Small intestine (tissue), 7 donors: ENCODE results near the gene CPSF3. TPM values are rescaled to one million over a fixed set of nuclear protein-coding genes. Genes with fewer than 3 reads are reported as not detected.

Experiments used
- DNase-seq, 2 donors: peaks; one replicate each; pipeline versions ENCODE4 v3.0.0 to v3.0.0-alpha.2; 2013
- FAIRE-seq: peaks from 2 replicates; lab custom pipeline; 2012; peaks lifted over from hg19 to GRCh38; lab: Jason Lieb, UNC
- H3K27ac ChIP-seq, 3 donors: one replicate each; pipeline ENCODE4 v1.5.1; 2013; ENCODE audit warnings: low read length in 2 of 3, mild to moderate bottlenecking in 2 of 3, control low read depth in 1 of 3, inconsistent platforms in 1 of 3, low read depth in 1 of 3, moderate library complexity in 1 of 3
- H3K27me3 ChIP-seq, 3 donors: one replicate each; pipeline ENCODE4 v1.6.1; 2013; ENCODE audit warnings: low read length in 3 of 3, inconsistent platforms in 1 of 3; ENCODE audit not compliant: control insufficient read depth in 3 of 3, insufficient read depth in 3 of 3
- H3K36me3 ChIP-seq, 3 donors: one replicate each; pipeline ENCODE4 v1.6.1; 2013; ENCODE audit warnings: low read length in 3 of 3, inconsistent platforms in 1 of 3, low read depth in 1 of 3, mild to moderate bottlenecking in 1 of 3, moderate library complexity in 1 of 3; ENCODE audit not compliant: control insufficient read depth in 3 of 3, insufficient read depth in 2 of 3
- H3K4me1 ChIP-seq, 3 donors: one replicate each; pipeline ENCODE4 v1.6.1; 2013; ENCODE audit warnings: low read length in 2 of 3, inconsistent platforms in 1 of 3, low read depth in 1 of 3, mild to moderate bottlenecking in 1 of 3, moderate library complexity in 1 of 3; ENCODE audit not compliant: control insufficient read depth in 3 of 3, insufficient read depth in 2 of 3
- H3K4me3 ChIP-seq, 3 donors: one replicate each; pipeline ENCODE4 v1.5.1; 2013; ENCODE audit warnings: low read length in 3 of 3, control low read depth in 1 of 3, inconsistent platforms in 1 of 3, low read depth in 1 of 3, mild to moderate bottlenecking in 1 of 3, moderate library complexity in 1 of 3
- H3K9me3 ChIP-seq, 2 donors: one replicate each; pipeline ENCODE4 v1.6.1; 2013; ENCODE audit warnings: low read depth in 1 of 2, low read length in 1 of 2; ENCODE audit not compliant: control insufficient read depth in 2 of 2, insufficient read depth in 1 of 2
- WGBS, 3 donors: extraction: QIAGEN DNeasy Blood & Tissue Kit; methylation state at CpG; one replicate each; pipeline ENCODE4 v1.1.7; 2013; 5-methylcytosine and 5-hydroxymethylcytosine counted together
- polyA plus RNA-seq, 4 donors: library from polyadenylated mRNA; stranded (reverse) in 3 of 4; unstranded in 1 of 4; fragments of 200-250 nt in 3 of 4; fragments of 120-200 nt in 1 of 4; gene quantifications; one replicate each; pipeline versions ENCODE4 v1.2.1 to v1.2.3, GENCODE V29; 2013
- donor health status: healthy with polysubstance abuse.
- donor health status: control.
- donor health status: control.
- donor health status: Bipolar disorder and iron deficiency.
- donor health status: healthy.

CPSF3 gene
- polyA plus RNA-seq, 4 donors: 11.1 to 34.8 (median 18.4) TPM

DNA sequence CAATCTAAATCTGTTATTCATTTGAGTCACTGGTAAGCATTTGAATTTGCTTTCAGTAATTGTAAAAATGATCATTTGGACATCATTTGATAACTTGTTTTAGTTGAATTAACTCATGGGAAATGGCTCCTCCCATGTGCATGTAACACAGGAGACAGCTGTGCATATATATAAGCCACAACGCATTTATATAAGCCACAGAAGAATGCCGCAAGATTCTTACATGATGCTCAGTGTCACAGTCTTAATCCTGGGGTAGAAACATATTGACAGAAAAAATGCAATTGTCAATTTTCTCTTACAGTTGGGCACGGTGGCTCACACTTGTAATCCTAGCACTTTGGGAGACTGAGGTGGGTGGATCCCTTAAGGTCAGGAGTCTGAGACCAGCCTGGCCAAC lies 37.6 kb downstream of the CPSF3 start:
- Histone ChIP-seq H3K4me1 (no peaks in the 10 kb centered on the region), H3K9me3 (no peaks in the 10 kb centered on the region), H3K36me3 (peaks cover 1 to 43% (median 4%) of the 10 kb centered on the region in 3 donors), H3K4me3 (no peak overlapping the region), H3K27me3 (no peaks in the 10 kb centered on the region), H3K27ac (no peak overlapping the region)
- no peak for FAIRE-seq
- DNase-seq: no peak
- WGBS, 3 donors: 92 to 95% (median 93%) methylated on average over 3 of the region's 3 CpGs

DNA sequence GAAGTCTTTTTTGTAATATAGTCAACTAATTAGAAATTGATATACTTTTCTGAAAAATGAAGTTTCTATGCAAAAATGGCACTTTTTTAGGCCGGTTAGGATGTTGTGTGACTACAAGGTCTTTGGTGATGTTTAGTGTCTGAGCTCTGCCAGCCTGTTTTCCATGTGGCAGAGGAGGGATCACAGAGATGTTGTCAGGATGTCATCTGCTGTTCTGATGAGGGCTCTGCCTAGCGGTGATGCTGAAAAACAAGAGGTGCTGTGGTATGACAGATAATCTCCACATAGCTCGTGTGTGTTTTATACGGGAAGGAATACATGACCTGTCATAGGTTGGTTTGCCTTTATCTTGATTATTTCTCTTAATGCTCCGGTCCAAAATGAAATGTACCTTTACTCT lies 38.9 kb downstream of the CPSF3 start:
- H3K4me3 ChIP-seq: no peak overlapping the region

DNA sequence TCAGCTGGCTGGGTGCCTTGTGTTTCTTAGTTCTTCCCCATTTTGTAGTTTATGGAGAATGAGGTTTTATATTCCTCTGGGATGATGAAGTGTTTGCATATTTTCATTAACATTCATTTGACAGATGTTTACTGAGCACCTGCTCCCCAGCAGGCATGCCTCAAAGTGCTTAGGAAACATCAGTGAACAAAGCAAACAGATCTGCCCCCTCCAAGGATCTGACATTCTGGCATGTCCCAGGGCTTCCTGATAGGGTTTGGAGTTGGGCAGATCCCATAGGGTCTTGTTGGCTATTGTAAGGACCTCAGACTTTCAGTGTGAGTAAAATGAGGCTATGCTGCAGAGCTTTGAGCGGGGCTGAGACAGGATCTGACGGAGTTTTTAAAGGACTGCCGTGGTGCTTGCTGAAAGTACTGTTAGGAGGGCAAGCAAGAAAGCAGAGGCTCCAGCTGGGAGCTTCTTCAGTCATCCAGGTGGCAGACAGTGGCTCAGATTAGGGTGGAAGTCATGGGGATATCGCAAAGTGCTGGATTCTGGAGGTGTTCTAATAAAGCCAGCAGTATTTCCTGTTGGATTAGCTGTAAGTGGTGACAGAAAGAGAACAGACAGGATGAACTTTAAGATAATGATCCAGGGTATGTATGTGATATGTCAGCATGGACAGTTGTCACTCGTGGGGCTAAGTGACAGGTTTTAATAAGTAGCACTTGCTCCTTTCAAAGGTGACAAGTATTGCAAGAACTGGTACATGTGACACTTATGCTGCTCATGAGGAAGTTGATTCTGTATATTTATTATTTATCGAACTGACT lies 39.6 kb downstream of the CPSF3 start:
- FAIRE-seq: no peak
- WGBS, 3 donors: 85 to 91% (median 87%) methylated on average over 6 of the region's 6 CpGs

More for the DNA sequence above, 38.9 kb downstream of the CPSF3 start:
- WGBS, 3 donors: 77 to 96% (median 91%) methylated on average over 5 of the region's 5 CpGs
- FAIRE-seq (no peak), DNase-seq (no peak)
- Histone ChIP-seq H3K4me1 (no peaks in the 10 kb centered on the region), H3K9me3 (no peaks in the 10 kb centered on the region), H3K27me3 (no peaks in the 10 kb centered on the region), H3K36me3 (peaks cover 1 to 46% (median 4%) of the 10 kb centered on the region in 3 donors), H3K27ac (no peak overlapping the region)

GRCh38 chr2:9463698-9464034 lies 40.2 kb downstream of the CPSF3 start:
- H3K9me3 ChIP-seq: no peaks in the 10 kb centered on the region
- WGBS, 3 donors: 64 to 77% (median 70%) methylated on average over 7 of the region's 7 CpGs
- H3K36me3 ChIP-seq: peaks cover 1 to 44% (median 8%) of the 10 kb centered on the region in 3 donors
- DNase-seq (no peak), FAIRE-seq (no peak)
- no peak overlapping the region for H3K27ac ChIP-seq
- H3K4me3 ChIP-seq: no peak overlapping the region
- H3K27me3 ChIP-seq: no peaks in the 10 kb centered on the region
- no peaks in the 10 kb centered on the region for H3K4me1 ChIP-seq

More for the DNA sequence above, 39.6 kb downstream of the CPSF3 start:
- DNase-seq: no peak
- Histone ChIP-seq H3K4me3 (no peak overlapping the region), H3K27ac (no peak overlapping the region), H3K36me3 (peaks cover 1 to 44% (median 8%) of the 10 kb centered on the region in 3 donors), H3K9me3 (no peaks in the 10 kb centered on the region), H3K4me1 (no peaks in the 10 kb centered on the region), H3K27me3 (no peaks in the 10 kb centered on the region)

GRCh38 chr2:9465170-9465569 lies 41.7 kb downstream of the CPSF3 start:
- FAIRE-seq: no peak
- Histone ChIP-seq H3K27ac (no peak overlapping the region), H3K4me1 (no peaks in the 10 kb centered on the region), H3K36me3 (peaks cover 1 to 46% (median 10%) of the 10 kb centered on the region in 3 donors), H3K9me3 (no peaks in the 10 kb centered on the region), H3K4me3 (no peak overlapping the region), H3K27me3 (no peaks in the 10 kb centered on the region)
- no peak for DNase-seq
- 85 to 86% (median 86%) methylated on average over 7 of the region's 7 CpGs for WGBS, 3 donors

GRCh38 chr2:9466147-9466683 lies 42.8 kb downstream of the CPSF3 start:
- H3K4me1 ChIP-seq: no peaks in the 10 kb centered on the region
- H3K27ac ChIP-seq: no peak overlapping the region
- no peaks in the 10 kb centered on the region for H3K27me3 ChIP-seq
- H3K36me3 ChIP-seq: peaks cover 1 to 44% (median 8%) of the 10 kb centered on the region in 3 donors
- no peak overlapping the region for H3K4me3 ChIP-seq
- DNase-seq (no peak), FAIRE-seq (no peak)
- 85 to 92% (median 89%) methylated on average over 38 to 46 of the region's 46 CpGs for WGBS, 3 donors
- H3K9me3 ChIP-seq: no peaks in the 10 kb centered on the region

GRCh38 chr2:9467687-9468086 lies 44.2 kb downstream of the CPSF3 start:
- 80 to 89% (median 83%) methylated on average over 10 of the region's 10 CpGs for WGBS, 3 donors
- H3K36me3 ChIP-seq: peaks cover 5 to 42% (median 7%) of the 10 kb centered on the region in 3 donors
- no peak overlapping the region for H3K27ac ChIP-seq

GRCh38 chr2:9471206-9471605 lies 47.8 kb downstream of the CPSF3 start:
- Histone ChIP-seq H3K36me3 (peaks cover 4 to 35% (median 5%) of the 10 kb centered on the region in 3 donors), H3K27me3 (no peaks in the 10 kb centered on the region), H3K4me1 (peaks cover 0 to 10% (median 0%) of the 10 kb centered on the region in 3 donors), H3K27ac (no peak overlapping the region), H3K9me3 (no peaks in the 10 kb centered on the region), H3K4me3 (no peak overlapping the region)
- 86 to 94% (median 93%) methylated on average over 5 of the region's 5 CpGs for WGBS, 3 donors
- FAIRE-seq: no peak
- no peak for DNase-seq

More at GRCh38 chr2:9467687-9468086, 44.2 kb downstream of the CPSF3 start:
- no peaks in the 10 kb centered on the region for H3K9me3 ChIP-seq
- no peak overlapping the region for H3K4me3 ChIP-seq
- DNase-seq: no peak
- no peak for FAIRE-seq
- H3K4me1 ChIP-seq: no peaks in the 10 kb centered on the region
- H3K27me3 ChIP-seq: no peaks in the 10 kb centered on the region
